Panc1 (cell line): ENCODE measurements around the gene MSI2. TPM values are rescaled to one million over a fixed set of nuclear protein-coding genes. Genes with fewer than 3 reads are reported as not detected.

ENCODE experiments used
- ATAC-seq: fragments of 200-7000 bp; cut with Tn5 transposase; 2 replicates; pipeline ENCODE4 v1.9.1; 2020; ENCODE audit warnings: mild to moderate bottlenecking, moderate library complexity
- BruUV-seq: library from RNA; stranded (reverse); fragments of 400-500 nt; replicated peaks from 2 replicates; lab custom pipeline; 2021; lab: Mats Ljungman, UMichigan
- CTCF ChIA-PET: fragments of 300-600 bp; sonication (Branson Sonifier 250); formaldehyde crosslinking; loops from one replicate; lab custom pipeline; 2022; ENCODE audit warnings: antibody characterized with exemption; lab: Charles Lee
- POLR2A ChIA-PET: fragments of 300-600 bp; sonication (Branson Sonifier 250); formaldehyde crosslinking; loops from one replicate; lab custom pipeline; 2022; ENCODE audit warnings: antibody characterized with exemption; lab: Charles Lee
- DNase-seq: peaks from one replicate; pipeline ENCODE4 v3.0.0-alpha.2; 2010; ENCODE audit warnings: low read depth, low spot score
- H3K27ac ChIP-seq: 2 replicates; pipeline ENCODE4 v1.5.1; 2011; ENCODE audit warnings: mild to moderate bottlenecking, low read length, inconsistent platforms
- H3K27me3 ChIP-seq: fragments of 200-500 bp; sonication (Bioruptor generic); 2 replicates; pipeline ENCODE4 v1.6.0; 2014; ENCODE audit warnings: low read length, inconsistent platforms; ENCODE audit not compliant: control insufficient read depth, insufficient read depth
- H3K36me3 ChIP-seq: fragments of 200-500 bp; sonication (Bioruptor generic); 2 replicates; pipeline ENCODE4 v1.5.1; 2014; ENCODE audit warnings: inconsistent platforms, mild to moderate bottlenecking, low read length, moderate library complexity; ENCODE audit not compliant: control insufficient read depth, insufficient read depth
- H3K4me1 ChIP-seq: 2 replicates; pipeline ENCODE4 v1.5.1; 2011; ENCODE audit warnings: inconsistent platforms, mild to moderate bottlenecking, low read length, moderate library complexity; ENCODE audit not compliant: control insufficient read depth, insufficient read depth
- H3K4me3 ChIP-seq, 2 experiments: 2 replicates each; pipeline ENCODE4 v1.5.1; 2011 to 2012; ENCODE audit warnings: low read depth in 2 of 2, low read length in 2 of 2, mild to moderate bottlenecking in 2 of 2, inconsistent platforms in 1 of 2, moderate library complexity in 1 of 2
- H3K9me3 ChIP-seq: fragments of 200-500 bp; sonication (Bioruptor generic); 2 replicates; pipeline ENCODE4 v1.5.1; 2014; ENCODE audit warnings: low read depth, mild to moderate bottlenecking, inconsistent platforms, low read length, moderate library complexity; ENCODE audit not compliant: control insufficient read depth, insufficient read depth
- CTCF ChIP-seq: fragments of 450-650 bp; IDR thresholded peaks from 2 replicates; pipeline ENCODE4 v1.5.1; 2017; ENCODE audit warnings: mild to moderate bottlenecking
- POLR2AphosphoS5 ChIP-seq: IDR thresholded peaks from 2 replicates; pipeline ENCODE4 v1.6.1; 2012; ENCODE audit warnings: mild to moderate bottlenecking, low read depth, low read length, moderate library complexity
- SIN3A ChIP-seq: IDR thresholded peaks from 2 replicates; pipeline ENCODE4 v1.6.1; 2012; ENCODE audit warnings: low read depth, mild to moderate bottlenecking, low read length, moderate library complexity, borderline replicate concordance; ENCODE audit not compliant: insufficient read depth
- TCF7L2 ChIP-seq: IDR thresholded peaks from 2 replicates; pipeline ENCODE4 v1.6.1; 2011; ENCODE audit warnings: mild to moderate bottlenecking, low read depth, low read length, inconsistent platforms
- in situ Hi-C: cut with HindIII; loops from 2 replicates; pipeline ENCODE4 v1.10.0; 2016; ENCODE audit warnings: low sequenced_read_pairs, low pct_unique_long_range_greater_than_20kb
- intact Hi-C: fragments of 100-400 bp; cut with micrococcal nuclease; formaldehyde crosslinking; loops from one replicate; pipeline ENCODE4 v1.10.0; 2022; ENCODE audit not compliant: unreplicated experiment
- total RNA-seq: library from RNA; stranded (reverse); gene quantifications from one replicate; pipeline ENCODE4 v1.2.1, GENCODE V29; 2021; ENCODE audit not compliant: unreplicated experiment
- TF ChIP-seq, protein P1 (sequence below), 2 experiments: IDR thresholded peaks; 2 replicates each; pipeline ENCODE4 v1.6.1; 2011 to 2012; ENCODE audit warnings: low read depth in 2 of 2, control low read depth in 1 of 2, low read length in 1 of 2, mild to moderate bottlenecking in 1 of 2, moderate library complexity in 1 of 2; ENCODE audit not compliant: insufficient read depth in 1 of 2

The MSI2 gene
- total RNA-seq, 1 experiment from 2014 or later = 38.5 TPM

DNA sequence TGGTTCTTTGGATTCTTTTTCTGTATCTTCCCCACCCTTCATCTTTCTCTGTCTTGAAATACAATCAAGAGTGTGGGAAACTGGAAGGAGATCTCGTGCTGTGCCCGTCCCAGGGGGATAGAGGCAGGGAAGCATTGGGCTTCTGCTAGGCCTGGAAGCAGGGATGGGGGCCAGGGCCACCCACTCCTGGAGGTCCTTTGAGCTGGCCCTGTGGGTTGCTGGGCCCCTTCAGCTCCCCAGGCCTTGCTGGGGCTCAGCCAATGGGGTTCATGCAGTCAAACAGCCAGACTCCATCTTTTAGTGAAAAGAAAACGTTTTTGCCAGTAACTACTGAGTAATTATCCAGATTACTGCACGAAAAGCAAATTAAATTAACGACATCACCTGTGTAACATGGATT is 421.0 kb downstream of the MSI2 start:
- no peaks in the 10 kb centered on the region for H3K36me3 ChIP-seq
- DNase-seq = no peak
- no peak for ATAC-seq
- ChIA-PET CTCF (interaction anchor here (0.6 kb wide), 1 partner anchor 22 kb away, joined by 4 read pairs; no protein-coding TSS in a partner anchor), POLR2A (no interaction called here)
- in situ Hi-C loops (no loop called here), intact Hi-C loops (no loop called here)
- TF ChIP-seq CTCF (no peak), SIN3A (no peak), TCF7L2 (no peak), POLR2AphosphoS5 (no peak)
- TF ChIP-seq, protein P1, sequence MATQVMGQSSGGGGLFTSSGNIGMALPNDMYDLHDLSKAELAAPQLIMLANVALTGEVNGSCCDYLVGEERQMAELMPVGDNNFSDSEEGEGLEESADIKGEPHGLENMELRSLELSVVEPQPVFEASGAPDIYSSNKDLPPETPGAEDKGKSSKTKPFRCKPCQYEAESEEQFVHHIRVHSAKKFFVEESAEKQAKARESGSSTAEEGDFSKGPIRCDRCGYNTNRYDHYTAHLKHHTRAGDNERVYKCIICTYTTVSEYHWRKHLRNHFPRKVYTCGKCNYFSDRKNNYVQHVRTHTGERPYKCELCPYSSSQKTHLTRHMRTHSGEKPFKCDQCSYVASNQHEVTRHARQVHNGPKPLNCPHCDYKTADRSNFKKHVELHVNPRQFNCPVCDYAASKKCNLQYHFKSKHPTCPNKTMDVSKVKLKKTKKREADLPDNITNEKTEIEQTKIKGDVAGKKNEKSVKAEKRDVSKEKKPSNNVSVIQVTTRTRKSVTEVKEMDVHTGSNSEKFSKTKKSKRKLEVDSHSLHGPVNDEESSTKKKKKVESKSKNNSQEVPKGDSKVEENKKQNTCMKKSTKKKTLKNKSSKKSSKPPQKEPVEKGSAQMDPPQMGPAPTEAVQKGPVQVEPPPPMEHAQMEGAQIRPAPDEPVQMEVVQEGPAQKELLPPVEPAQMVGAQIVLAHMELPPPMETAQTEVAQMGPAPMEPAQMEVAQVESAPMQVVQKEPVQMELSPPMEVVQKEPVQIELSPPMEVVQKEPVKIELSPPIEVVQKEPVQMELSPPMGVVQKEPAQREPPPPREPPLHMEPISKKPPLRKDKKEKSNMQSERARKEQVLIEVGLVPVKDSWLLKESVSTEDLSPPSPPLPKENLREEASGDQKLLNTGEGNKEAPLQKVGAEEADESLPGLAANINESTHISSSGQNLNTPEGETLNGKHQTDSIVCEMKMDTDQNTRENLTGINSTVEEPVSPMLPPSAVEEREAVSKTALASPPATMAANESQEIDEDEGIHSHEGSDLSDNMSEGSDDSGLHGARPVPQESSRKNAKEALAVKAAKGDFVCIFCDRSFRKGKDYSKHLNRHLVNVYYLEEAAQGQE (IDR thresholded peaks at IDR 0.05; ENCODE audit: insufficient read depth in 1 of 2, low read depth in 2 of 2, low read length in 1 of 2) = no peak
- no peaks in the 10 kb centered on the region for H3K9me3 ChIP-seq
- H3K27ac ChIP-seq = no peak overlapping the region
- no TSS peak for BruUV-seq
- H3K27me3 ChIP-seq = no peaks in the 10 kb centered on the region
- H3K4me1 ChIP-seq = no peaks in the 10 kb centered on the region
- no peak overlapping the region for H3K4me3 ChIP-seq

DNA sequence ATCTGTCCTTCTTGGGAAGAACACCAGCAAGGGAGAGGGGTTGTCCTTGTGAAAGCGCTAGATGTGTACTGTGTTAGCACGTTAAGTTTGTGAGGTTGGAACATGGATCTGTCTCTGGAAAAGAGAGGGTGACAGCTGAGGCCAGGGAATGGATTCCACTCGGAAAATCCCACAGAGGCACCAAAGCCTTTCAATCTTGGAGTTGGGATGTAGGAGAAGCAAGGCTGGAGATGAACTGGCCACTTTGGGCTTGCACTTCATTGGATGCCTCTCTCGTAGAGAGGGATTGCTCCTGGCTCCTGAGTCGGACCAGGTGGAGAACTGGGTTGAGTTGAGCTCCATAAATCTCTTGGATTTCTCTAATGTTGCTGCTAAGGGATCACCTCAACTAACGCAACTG is 421.5 kb downstream of the MSI2 start:
- TF ChIP-seq CTCF (no peak), POLR2AphosphoS5 (no peak), TCF7L2 (no peak), SIN3A (no peak)
- TF ChIP-seq, protein P1 (IDR thresholded peaks at IDR 0.05; ENCODE audit: insufficient read depth in 1 of 2, low read depth in 2 of 2, low read length in 1 of 2) = no peak
- intact Hi-C loops = no loop called here
- POLR2A ChIA-PET = interaction anchor here (0.6 kb wide), 1 partner anchor 273 kb away, joined by 16 read pairs; no protein-coding TSS in a partner anchor

More for the DNA sequence above, 421.5 kb downstream of the MSI2 start:
- DNase-seq (no peak), ATAC-seq (no peak)
- no TSS peak for BruUV-seq
- Histone ChIP-seq H3K9me3 (no peaks in the 10 kb centered on the region), H3K36me3 (no peaks in the 10 kb centered on the region), H3K27me3 (no peaks in the 10 kb centered on the region), H3K4me1 (no peaks in the 10 kb centered on the region), H3K27ac (no peak overlapping the region), H3K4me3 (no peak overlapping the region)
- in situ Hi-C loops = no loop called here
- CTCF ChIA-PET = interaction anchor here (0.6 to 1.0 kb wide), 2 partner anchors 158 to 434 kb away, joined by 3 read pairs; no protein-coding TSS in a partner anchor
